IMR-90 (cell line): ENCODE measurements around the gene PELI3. TPM values are rescaled to one million over a fixed set of nuclear protein-coding genes. Genes with fewer than 3 reads are reported as not detected.

Experiments used
- ATAC-seq: fragments of 200-7000 bp; cut with Tn5 transposase; 2 replicates; pipeline ENCODE4 v1.9.1; 2020; ENCODE audit warnings: low read depth, mild to moderate bottlenecking, moderate library complexity
- BruUV-seq: library from RNA; stranded (reverse); fragments of 400-500 nt; replicated peaks from 2 replicates; lab custom pipeline; 2021; lab: Mats Ljungman, UMichigan
- CTCF ChIA-PET: fragments of 300-600 bp; formaldehyde crosslinking; extraction: SDS; loops from one replicate; lab custom pipeline; 2021; ENCODE audit warnings: antibody characterized with exemption; lab: Yijun Ruan, JAX
- POLR2A ChIA-PET: fragments of 300-600 bp; sonication (Branson Sonifier 250); formaldehyde crosslinking; loops from one replicate; lab custom pipeline; 2022; ENCODE audit warnings: antibody characterized with exemption; ENCODE audit not compliant: unreplicated experiment; lab: Charles Lee
- DNase-seq: peaks from one replicate; pipeline ENCODE4 v3.0.0; 2013
- H2AFZ ChIP-seq: replicated peaks from 2 replicates; pipeline ENCODE3; 2013; ENCODE audit warnings: low read length, mild to moderate bottlenecking; ENCODE audit not compliant: poor library complexity
- H2AK5ac ChIP-seq: 2 replicates; pipeline ENCODE4 v1.6.1; 2013; ENCODE audit warnings: low read depth, low read length, inconsistent platforms
- H2AK9ac ChIP-seq: replicated peaks from 2 replicates; pipeline ENCODE3; 2013; ENCODE audit warnings: mild to moderate bottlenecking, low read depth, low read length, moderate library complexity; ENCODE audit not compliant: poor library complexity
- H2BK120ac ChIP-seq: 2 replicates; pipeline ENCODE4 v1.6.1; 2013; ENCODE audit warnings: low read depth, low read length, inconsistent platforms
- H2BK15ac ChIP-seq: 3 replicates; pipeline ENCODE4 v1.6.1; 2013; ENCODE audit warnings: low read depth, low read length, inconsistent platforms
- H2BK20ac ChIP-seq: 2 replicates; pipeline ENCODE4 v1.6.1; 2013; ENCODE audit warnings: low read depth, mild to moderate bottlenecking, inconsistent platforms, low read length, moderate library complexity
- H2BK5ac ChIP-seq: 2 replicates; pipeline ENCODE4 v1.6.1; 2013; ENCODE audit warnings: mild to moderate bottlenecking, low read depth, low read length, inconsistent platforms; ENCODE audit not compliant: poor library complexity, severe bottlenecking
- H3K14ac ChIP-seq: replicated peaks from 2 replicates; pipeline ENCODE4 v1.6.1; 2013; ENCODE audit warnings: low read depth, low read length, inconsistent platforms
- H3K18ac ChIP-seq: 2 replicates; pipeline ENCODE4 v1.6.1; 2013; ENCODE audit warnings: low read depth, low read length, control low read depth
- H3K23ac ChIP-seq: 2 replicates; pipeline ENCODE4 v1.6.1; 2013; ENCODE audit warnings: low read depth, low read length, inconsistent platforms
- H3K27ac ChIP-seq: 2 replicates; pipeline ENCODE4 v1.5.1; 2013; ENCODE audit warnings: mild to moderate bottlenecking, control low read depth, low read length; ENCODE audit not compliant: insufficient read depth
- H3K27me3 ChIP-seq: 2 replicates; pipeline ENCODE4 v1.6.1; 2013; ENCODE audit warnings: low read length; ENCODE audit not compliant: control insufficient read depth, insufficient read depth
- H3K36me3 ChIP-seq: 2 replicates; pipeline ENCODE4 v1.6.1; 2013; ENCODE audit warnings: low read length, mixed read lengths; ENCODE audit not compliant: control insufficient read depth, insufficient read depth
- H3K4ac ChIP-seq: 2 replicates; pipeline ENCODE4 v1.6.1; 2013; ENCODE audit warnings: low read depth, low read length, inconsistent platforms
- H3K4me1 ChIP-seq: 2 replicates; pipeline ENCODE4 v1.6.1; 2013; ENCODE audit warnings: low read length, mixed read lengths; ENCODE audit not compliant: control insufficient read depth, insufficient read depth
- H3K4me2 ChIP-seq: 2 replicates; pipeline ENCODE4 v1.6.1; 2013; ENCODE audit warnings: low read depth, mild to moderate bottlenecking, control low read depth, low read length, moderate library complexity
- H3K4me3 ChIP-seq: 2 replicates; pipeline ENCODE4 v1.5.1; 2013; ENCODE audit warnings: low read depth, mild to moderate bottlenecking, control low read depth, low read length, moderate library complexity; ENCODE audit not compliant: insufficient read depth
- H3K56ac ChIP-seq: 2 replicates; pipeline ENCODE4 v1.6.1; 2013; ENCODE audit warnings: low read length, inconsistent platforms; ENCODE audit not compliant: insufficient read depth; ENCODE audit errors: extremely low read depth
- H3K79me1 ChIP-seq, 2 experiments: 2 replicates each; pipeline ENCODE4 v1.6.1; 2013; ENCODE audit warnings: low read length in 2 of 2, inconsistent platforms in 1 of 2, low read depth in 1 of 2
- H3K9ac ChIP-seq: 2 replicates; pipeline ENCODE4 v1.6.1; 2013; ENCODE audit warnings: low read depth, low read length, control low read depth
- H3K9me1 ChIP-seq: 2 replicates; pipeline ENCODE4 v1.6.1; 2013; ENCODE audit warnings: low read length, inconsistent platforms; ENCODE audit not compliant: insufficient read depth
- H3K9me3 ChIP-seq: 2 replicates; pipeline ENCODE4 v1.6.1; 2013; ENCODE audit warnings: low read length; ENCODE audit not compliant: control insufficient read depth, insufficient read depth
- H4K20me1 ChIP-seq: 2 replicates; pipeline ENCODE4 v1.6.1; 2013; ENCODE audit warnings: low read length, inconsistent platforms; ENCODE audit not compliant: insufficient read depth
- H4K5ac ChIP-seq: 2 replicates; pipeline ENCODE4 v1.6.1; 2013; ENCODE audit warnings: mild to moderate bottlenecking, low read depth, low read length, control low read depth
- H4K8ac ChIP-seq, 2 experiments: 2 replicates each; pipeline ENCODE4 v1.6.1; 2013; ENCODE audit warnings: low read depth in 2 of 2, low read length in 2 of 2, control low read depth in 1 of 2, inconsistent platforms in 1 of 2
- H4K91ac ChIP-seq: 2 replicates; pipeline ENCODE4 v1.6.1; 2013; ENCODE audit warnings: low read depth, low read length, inconsistent platforms; ENCODE audit not compliant: insufficient read depth
- BHLHE40 ChIP-seq: fragments of 150-350 bp; IDR thresholded peaks from 2 replicates; pipeline ENCODE4 v1.6.1; 2016; ENCODE audit warnings: mild to moderate bottlenecking, low read depth, low read length
- CEBPB ChIP-seq: IDR thresholded peaks from 2 replicates; pipeline ENCODE4 v1.6.1; 2012; ENCODE audit warnings: low read depth, low read length, improper control_type of control experiment
- MAFK ChIP-seq: IDR thresholded peaks from 2 replicates; pipeline ENCODE4 v1.6.1; 2012; ENCODE audit warnings: low read depth, low read length, improper control_type of control experiment
- MXI1 ChIP-seq: IDR thresholded peaks from 2 replicates; pipeline ENCODE4 v1.6.1; 2012; ENCODE audit warnings: low read depth, mild to moderate bottlenecking, low read length, moderate library complexity, borderline replicate concordance
- POLR2A ChIP-seq: IDR thresholded peaks from 2 replicates; pipeline ENCODE4 v1.6.1; 2012; ENCODE audit warnings: mild to moderate bottlenecking, low read depth, low read length
- RAD21 ChIP-seq: IDR thresholded peaks from 2 replicates; pipeline ENCODE4 v1.6.1; 2012; ENCODE audit warnings: low read length, improper control_type of control experiment
- RCOR1 ChIP-seq: IDR thresholded peaks from 2 replicates; pipeline ENCODE4 v1.6.1; 2012; ENCODE audit warnings: mild to moderate bottlenecking, low read length, improper control_type of control experiment; ENCODE audit not compliant: insufficient replicate concordance
- RFX5 ChIP-seq: IDR thresholded peaks from 2 replicates; pipeline ENCODE4 v1.8.0; 2012; ENCODE audit warnings: low read depth, mild to moderate bottlenecking, low read length, moderate library complexity
- SMC3 ChIP-seq: fragments of 150-350 bp; IDR thresholded peaks from 2 replicates; pipeline ENCODE4 v1.6.1; 2016; ENCODE audit warnings: low read depth, mild to moderate bottlenecking, antibody characterized with exemption, low read length, moderate library complexity
- WGBS, 2 experiments: methylation state at CpG; one replicate each; pipeline versions ENCODE4 v1.1.5 to v1.1.7; 2013; ENCODE audit warnings: missing lambda C conversion rate in 2 of 2; ENCODE audit not compliant: insufficient read length in 1 of 2; ENCODE audit errors: extremely low coverage in 2 of 2; 5-methylcytosine and 5-hydroxymethylcytosine counted together
- dilution Hi-C: fragments of 300-500 bp; cut with HindIII; formaldehyde crosslinking; loops from one replicate; pipeline ENCODE4 v1.14.3; 2018; ENCODE audit warnings: low sequenced_read_pairs; ENCODE audit not compliant: unreplicated experiment
- in situ Hi-C: fragments of 300-500 bp; cut with MboI; formaldehyde crosslinking; loops from 3 replicates; pipeline ENCODE4 v1.14.3; 2019; ENCODE audit warnings: low sequenced_read_pairs, inconsistent platforms, mixed read lengths
- intact Hi-C: fragments of 100-400 bp; cut with micrococcal nuclease; formaldehyde crosslinking; loops from 2 replicates; pipeline ENCODE4 v1.10.0; 2022
- polyA plus RNA-seq, 3 experiments: library from polyadenylated mRNA; depleted of rRNA; stranded (reverse); fragments of >200 nt; gene quantifications; 2 replicates each; pipeline ENCODE4 v1.2.3, GENCODE V29; 2012; ENCODE audit warnings: low replicate concordance in 1 of 3
- total RNA-seq: library from RNA; depleted of rRNA; stranded (reverse); fragments of >200 nt; gene quantifications from 2 replicates; pipeline ENCODE4 v1.2.3, GENCODE V29; 2012
- TF ChIP-seq, protein P1 (sequence below): conservative IDR thresholded peaks from 2 replicates; pipeline ENCODE4 v1.5.1; 2012; ENCODE audit warnings: mild to moderate bottlenecking, low read depth, low read length, improper control_type of control experiment
- TF ChIP-seq, protein P2 (sequence below): fragments of 150-350 bp; IDR thresholded peaks from 2 replicates; pipeline ENCODE4 v1.6.1; 2016; ENCODE audit warnings: low read depth, mild to moderate bottlenecking, low read length, moderate library complexity, borderline replicate concordance
- TF ChIP-seq, protein P3 (sequence below): fragments of 150-350 bp; IDR thresholded peaks from 2 replicates; pipeline ENCODE4 v1.6.1; 2017; ENCODE audit warnings: mild to moderate bottlenecking, antibody characterized with exemption, low read length, low read depth

Gene PELI3
- total and polyA plus RNA-seq, 2 of the 4 experiments (the other 2 are of a cell fraction), result 5.0 to 6.3 TPM

DNA sequence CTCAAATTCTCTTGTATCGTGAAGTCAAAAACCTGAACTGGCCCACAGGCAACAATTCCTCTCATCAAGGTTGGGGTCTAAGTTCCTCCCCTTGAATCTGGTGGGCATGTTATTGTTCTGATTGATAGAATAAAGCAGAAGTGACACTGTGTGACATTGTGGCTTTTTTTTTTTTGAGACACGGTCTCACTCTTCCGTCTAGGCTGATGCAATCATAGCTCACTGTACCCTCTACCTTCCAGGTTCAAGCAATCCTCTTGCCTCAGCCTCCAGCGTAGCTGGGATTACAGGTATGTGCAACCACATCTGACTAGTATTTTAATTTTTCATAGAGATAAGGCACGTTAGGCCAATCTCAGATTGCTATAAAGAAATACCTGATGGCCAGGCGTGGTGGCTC is 8.9 kb upstream of the PELI3 start:
- no peak overlapping the region for H3K4me2 ChIP-seq
- no peak overlapping the region for H2AFZ ChIP-seq
- in situ Hi-C loops (no loop called here), dilution Hi-C loops (no loop called here), intact Hi-C loops (no loop called here)
- H2AK9ac ChIP-seq, result no peak overlapping the region
- H4K20me1 ChIP-seq, result no peaks in the 10 kb centered on the region
- TF ChIP-seq MXI1 (no peak), RFX5 (no peak), POLR2A (no peak), SMC3 (no peak), RAD21 (no peak), CEBPB (no peak), BHLHE40 (no peak), MAFK (no peak), RCOR1 (no peak)
- TF ChIP-seq, protein P1, sequence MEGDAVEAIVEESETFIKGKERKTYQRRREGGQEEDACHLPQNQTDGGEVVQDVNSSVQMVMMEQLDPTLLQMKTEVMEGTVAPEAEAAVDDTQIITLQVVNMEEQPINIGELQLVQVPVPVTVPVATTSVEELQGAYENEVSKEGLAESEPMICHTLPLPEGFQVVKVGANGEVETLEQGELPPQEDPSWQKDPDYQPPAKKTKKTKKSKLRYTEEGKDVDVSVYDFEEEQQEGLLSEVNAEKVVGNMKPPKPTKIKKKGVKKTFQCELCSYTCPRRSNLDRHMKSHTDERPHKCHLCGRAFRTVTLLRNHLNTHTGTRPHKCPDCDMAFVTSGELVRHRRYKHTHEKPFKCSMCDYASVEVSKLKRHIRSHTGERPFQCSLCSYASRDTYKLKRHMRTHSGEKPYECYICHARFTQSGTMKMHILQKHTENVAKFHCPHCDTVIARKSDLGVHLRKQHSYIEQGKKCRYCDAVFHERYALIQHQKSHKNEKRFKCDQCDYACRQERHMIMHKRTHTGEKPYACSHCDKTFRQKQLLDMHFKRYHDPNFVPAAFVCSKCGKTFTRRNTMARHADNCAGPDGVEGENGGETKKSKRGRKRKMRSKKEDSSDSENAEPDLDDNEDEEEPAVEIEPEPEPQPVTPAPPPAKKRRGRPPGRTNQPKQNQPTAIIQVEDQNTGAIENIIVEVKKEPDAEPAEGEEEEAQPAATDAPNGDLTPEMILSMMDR, result no peak
- TF ChIP-seq, protein P2, sequence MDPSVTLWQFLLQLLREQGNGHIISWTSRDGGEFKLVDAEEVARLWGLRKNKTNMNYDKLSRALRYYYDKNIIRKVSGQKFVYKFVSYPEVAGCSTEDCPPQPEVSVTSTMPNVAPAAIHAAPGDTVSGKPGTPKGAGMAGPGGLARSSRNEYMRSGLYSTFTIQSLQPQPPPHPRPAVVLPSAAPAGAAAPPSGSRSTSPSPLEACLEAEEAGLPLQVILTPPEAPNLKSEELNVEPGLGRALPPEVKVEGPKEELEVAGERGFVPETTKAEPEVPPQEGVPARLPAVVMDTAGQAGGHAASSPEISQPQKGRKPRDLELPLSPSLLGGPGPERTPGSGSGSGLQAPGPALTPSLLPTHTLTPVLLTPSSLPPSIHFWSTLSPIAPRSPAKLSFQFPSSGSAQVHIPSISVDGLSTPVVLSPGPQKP, result no peak
- TF ChIP-seq, protein P3, sequence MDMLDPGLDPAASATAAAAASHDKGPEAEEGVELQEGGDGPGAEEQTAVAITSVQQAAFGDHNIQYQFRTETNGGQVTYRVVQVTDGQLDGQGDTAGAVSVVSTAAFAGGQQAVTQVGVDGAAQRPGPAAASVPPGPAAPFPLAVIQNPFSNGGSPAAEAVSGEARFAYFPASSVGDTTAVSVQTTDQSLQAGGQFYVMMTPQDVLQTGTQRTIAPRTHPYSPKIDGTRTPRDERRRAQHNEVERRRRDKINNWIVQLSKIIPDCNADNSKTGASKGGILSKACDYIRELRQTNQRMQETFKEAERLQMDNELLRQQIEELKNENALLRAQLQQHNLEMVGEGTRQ, result no peak
- 0 out of 2 replicates have a peak, but pooled peaks cover 3% of the 10 kb centered on the region for H3K4me1 ChIP-seq
- H3K36me3 ChIP-seq, result no peaks in the 10 kb centered on the region
- H4K8ac ChIP-seq, result no peak overlapping the region
- POLR2A ChIA-PET, result no interaction called here
- no peak overlapping the region for H2BK15ac ChIP-seq
- DNase-seq (no peak), ATAC-seq (no peak)
- no peak overlapping the region for H3K14ac ChIP-seq
- H3K27ac ChIP-seq, result no peak overlapping the region
- H2BK120ac ChIP-seq, result no peak overlapping the region
- H3K9ac ChIP-seq, result no peak overlapping the region
- no peak overlapping the region for H3K4me3 ChIP-seq
- H4K91ac ChIP-seq, result no peak overlapping the region
- H2BK20ac ChIP-seq, result no peak overlapping the region
- H3K9me1 ChIP-seq, result no peaks in the 10 kb centered on the region
- H3K18ac ChIP-seq, result no peak overlapping the region
- CTCF ChIA-PET, result no interaction called here
- H3K9me3 ChIP-seq, result peaks cover 4% of the 10 kb centered on the region; the same call in 1 of the 2 replicates
- H3K4ac ChIP-seq, result no peak overlapping the region
- no peak overlapping the region for H2BK5ac ChIP-seq
- BruUV-seq, result no TSS peak
- no peak overlapping the region for H2AK5ac ChIP-seq
- no peak overlapping the region for H4K5ac ChIP-seq
- no peak overlapping the region for H3K23ac ChIP-seq
- H3K27me3 ChIP-seq, result peaks cover 23% of the 10 kb centered on the region
- H3K79me1 ChIP-seq, result no peaks in the 10 kb centered on the region
- H3K56ac ChIP-seq, result no peak overlapping the region
- 63% methylated on average over 3 of the region's 6 CpGs; no CpG with 5 or more reads in 1 of the 2 experiments for WGBS, 2 experiments
